Mucosa of descending colon (tissue), 3 donors: ENCODE measurements around the gene HES2. TPM values are rescaled to one million over a fixed set of nuclear protein-coding genes. Genes with fewer than 3 reads are reported as not detected.

ENCODE experiments used
- ATAC-seq: fragments of 200-7000 bp; cut with Tn5 transposase; one replicate; pipeline ENCODE4 v1.9.1; 2020; ENCODE audit warnings: mild to moderate bottlenecking, moderate library complexity
- DNase-seq, 3 donors: peaks; one replicate each; pipeline ENCODE4 v3.0.0-alpha.2; 2020
- H3K36me3 ChIP-seq: fragments of 200-600 bp; one replicate; pipeline ENCODE4 v1.8.0; 2021; ENCODE audit warnings: low read depth, mild to moderate bottlenecking
- H3K4me1 ChIP-seq: fragments of 200-600 bp; one replicate; pipeline ENCODE4 v1.8.0; 2021; ENCODE audit warnings: low read depth, mild to moderate bottlenecking
- H3K4me3 ChIP-seq: fragments of 200-600 bp; one replicate; pipeline ENCODE4 v1.8.0; 2021; ENCODE audit warnings: mild to moderate bottlenecking
- H3K9me3 ChIP-seq: fragments of 200-600 bp; one replicate; pipeline ENCODE4 v1.8.0; 2021; ENCODE audit warnings: mild to moderate bottlenecking
- CTCF ChIP-seq: fragments of 200-600 bp; IDR thresholded peaks from one replicate; pipeline ENCODE4 v1.8.0; 2022; ENCODE audit warnings: antibody characterized with exemption, mild to moderate bottlenecking
- intact Hi-C, 2 donors: fragments of 100-400 bp; cut with DNase I in 1 of 2; cut with micrococcal nuclease in 1 of 2; formaldehyde crosslinking; loops; one replicate each; pipeline versions ENCODE4 v1.11.0 to v1.11.1; 2022; cut with DNase I, micrococcal nuclease
- total RNA-seq, 3 donors: library from RNA; stranded (reverse); fragmentation: NEBNext Ultra II Directional in 2 of 3; extraction: Animal tissue kit (Norgen Biotek cat#: 25700) in 2 of 3; gene quantifications; one replicate each; pipeline versions ENCODE4 v1.2.1 to v1.2.4, GENCODE V29; 2021 to 2023
- donor health status: DM: no; HTN: no; CAD: no; lungs with moderate emphysema.
- donor health status: DM: no; HTN: no; CAD: no.
- donor health status: DM: no; HTN: yes; CAD: no.

HES2 gene
- total RNA-seq, 3 donors from 2014 or later: 8.6 to 23.0 (median 22.4) TPM

DNA sequence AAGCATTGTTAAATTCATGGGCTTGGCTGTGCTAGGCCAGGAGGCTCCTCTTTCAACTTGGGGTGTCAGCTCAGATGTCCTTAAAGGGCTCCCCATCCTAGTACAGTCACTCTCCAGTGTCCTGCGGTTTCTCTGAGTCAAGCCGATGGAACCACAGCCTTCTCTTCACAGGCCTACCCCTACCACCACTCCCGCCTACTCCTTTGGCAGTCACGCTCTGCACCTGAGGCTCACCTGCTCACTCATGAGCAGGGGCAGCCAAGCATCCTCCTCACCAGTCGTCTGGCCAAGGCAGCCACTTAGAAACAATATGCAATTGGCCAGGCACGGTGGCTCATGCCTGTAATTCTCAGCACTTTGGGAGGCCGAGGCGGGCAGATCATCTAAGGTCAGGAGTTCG is 29.7 kb downstream of the HES2 start:
- DNase-seq (peak in 1 of 3 donors; percentile 25), ATAC-seq (no peak)
- Histone ChIP-seq H3K4me3 (no peak overlapping the region), H3K9me3 (no peaks in the 10 kb centered on the region), H3K36me3 (no peaks in the 10 kb centered on the region), H3K4me1 (peaks cover 23% of the 10 kb centered on the region)
- TF ChIP-seq CTCF: no peak
- intact Hi-C loops: no loop called here

DNA sequence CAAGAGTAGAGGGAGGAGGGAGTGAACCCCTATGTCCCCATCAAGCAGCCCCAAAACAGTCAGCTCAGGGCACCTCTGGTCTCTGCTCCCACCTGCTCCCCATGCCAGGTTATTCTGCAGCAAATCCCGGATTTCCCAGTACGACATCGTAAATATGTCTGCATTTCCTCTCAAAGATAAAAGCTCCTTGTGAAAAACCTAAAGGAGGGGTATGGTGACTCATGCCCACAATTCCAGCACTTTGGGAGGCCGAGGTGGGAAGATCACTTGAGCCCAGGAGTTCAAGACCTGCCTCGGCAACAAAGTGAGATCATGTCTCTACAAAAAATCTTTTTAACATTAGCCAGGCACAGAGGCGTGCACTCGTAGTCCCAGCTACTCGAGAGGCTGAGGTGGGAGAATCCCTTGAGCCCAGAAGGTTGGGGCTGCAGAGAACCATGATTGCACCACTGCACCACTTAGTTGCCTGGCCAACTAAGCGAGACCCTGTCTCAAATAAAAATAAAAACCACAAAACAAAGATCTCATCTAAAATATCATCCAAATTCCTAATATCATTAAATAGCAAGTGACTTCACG is 33.3 kb downstream of the HES2 start:
- H3K4me3 ChIP-seq: no peak overlapping the region
- peak in 1 of 3 donors; percentile 12 for DNase-seq
- peaks cover 7% of the 10 kb centered on the region for H3K4me1 ChIP-seq
- intact Hi-C loops: no loop called here
- H3K36me3 ChIP-seq: no peaks in the 10 kb centered on the region
- peak; percentile 48 for ATAC-seq
- TF ChIP-seq CTCF: no peak
- no peaks in the 10 kb centered on the region for H3K9me3 ChIP-seq

GRCh38 chr1:6385488-6386191 is 34.1 kb downstream of the HES2 start:
- ATAC-seq (peak; percentile 80), DNase-seq (peak in 2 of 3 donors; percentile 33 to 44)
- Histone ChIP-seq H3K36me3 (no peaks in the 10 kb centered on the region), H3K9me3 (no peaks in the 10 kb centered on the region), H3K4me3 (no peak overlapping the region), H3K4me1 (peaks cover 4% of the 10 kb centered on the region)
- TF ChIP-seq CTCF: no peak
- intact Hi-C loops: no loop called here

DNA sequence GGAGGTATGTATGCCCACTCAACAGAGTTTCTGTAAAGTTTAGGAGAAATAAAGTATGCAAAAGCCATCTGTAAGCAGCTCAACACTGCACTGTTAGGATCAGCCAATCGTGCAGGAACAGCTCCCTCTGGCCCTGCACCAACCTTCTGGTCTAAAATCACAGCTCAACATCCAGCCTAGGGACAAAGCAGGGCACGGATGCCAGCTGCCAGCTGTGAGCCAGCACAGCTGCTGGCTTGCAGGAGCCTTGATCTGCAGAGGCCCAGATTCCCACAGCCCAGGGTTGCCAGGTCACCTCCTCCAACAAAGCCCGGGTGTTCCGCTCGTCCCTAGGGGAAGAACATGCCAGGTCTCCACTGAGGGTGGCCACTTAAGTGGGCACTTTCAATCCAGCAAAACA is 34.8 kb downstream of the HES2 start:
- Histone ChIP-seq H3K4me1 (peaks cover 4% of the 10 kb centered on the region), H3K4me3 (no peak overlapping the region), H3K36me3 (no peaks in the 10 kb centered on the region), H3K9me3 (no peaks in the 10 kb centered on the region)
- DNase-seq (no peak), ATAC-seq (peak; percentile 22)
- intact Hi-C loops: no loop called here
- TF ChIP-seq CTCF: no peak

DNA sequence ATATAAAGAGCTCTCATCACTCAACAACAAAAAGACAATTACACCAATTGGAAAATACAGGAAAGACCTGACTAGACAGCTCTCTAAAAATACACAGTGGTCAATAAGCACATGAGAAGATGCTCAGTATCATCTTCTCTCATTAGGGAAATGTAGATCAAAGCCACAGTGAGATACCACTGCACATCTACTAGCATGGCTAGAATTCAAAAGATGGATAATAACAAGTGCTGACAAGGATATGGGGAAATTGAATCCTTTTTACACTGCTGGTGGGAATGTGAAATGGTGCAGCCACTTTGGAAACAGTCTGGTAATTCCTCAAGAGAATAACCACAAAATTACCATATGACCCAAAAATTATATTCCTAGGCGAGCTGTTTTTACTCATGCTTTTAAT is 35.6 kb downstream of the HES2 start:
- intact Hi-C loops: no loop called here

More for the DNA sequence above, 35.6 kb downstream of the HES2 start:
- Histone ChIP-seq H3K9me3 (no peaks in the 10 kb centered on the region), H3K4me1 (peaks cover 4% of the 10 kb centered on the region), H3K4me3 (no peak overlapping the region), H3K36me3 (no peaks in the 10 kb centered on the region)
- ATAC-seq: no peak
- TF ChIP-seq CTCF: no peak
- no peak for DNase-seq
